ENCODE data around the gene CTXND1. TPM values are rescaled to one million over a fixed set of nuclear protein-coding genes. Genes with fewer than 3 reads are reported as not detected.

CTXND1 gene
- total RNA-seq, 4 donors from 2014 or later: 0.33 to 0.80 (median 0.56) TPM

DNA sequence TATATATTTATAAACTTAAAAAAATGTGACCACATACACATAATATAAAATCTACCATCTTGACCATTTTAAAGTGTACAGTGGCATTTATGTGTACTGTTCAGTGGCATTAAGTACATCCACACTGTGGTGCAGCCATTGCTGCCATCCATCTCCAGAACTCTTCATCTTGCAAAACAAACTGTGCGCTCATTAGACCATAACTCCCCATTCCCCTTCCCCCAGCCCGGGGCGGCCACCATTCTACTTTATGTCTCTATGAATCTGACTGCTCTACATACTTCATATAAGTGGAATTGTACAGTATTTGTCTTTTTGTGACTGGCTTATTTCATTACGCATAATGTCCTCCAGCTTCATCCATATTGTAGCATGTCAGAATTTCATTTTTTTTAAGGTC lies 47.8 kb downstream of the CTXND1 start:
- H3K4me1 ChIP-seq: no peaks in the 10 kb centered on the region
- TF ChIP-seq POLR2A (IDR thresholded peaks at IDR 0.05; ENCODE audit: low read depth) (no peak), EP300 (IDR thresholded peaks at IDR 0.05) (no peak), POLR2AphosphoS5 (IDR thresholded peaks at IDR 0.05) (no peak)
- TF ChIP-seq, protein P1, sequence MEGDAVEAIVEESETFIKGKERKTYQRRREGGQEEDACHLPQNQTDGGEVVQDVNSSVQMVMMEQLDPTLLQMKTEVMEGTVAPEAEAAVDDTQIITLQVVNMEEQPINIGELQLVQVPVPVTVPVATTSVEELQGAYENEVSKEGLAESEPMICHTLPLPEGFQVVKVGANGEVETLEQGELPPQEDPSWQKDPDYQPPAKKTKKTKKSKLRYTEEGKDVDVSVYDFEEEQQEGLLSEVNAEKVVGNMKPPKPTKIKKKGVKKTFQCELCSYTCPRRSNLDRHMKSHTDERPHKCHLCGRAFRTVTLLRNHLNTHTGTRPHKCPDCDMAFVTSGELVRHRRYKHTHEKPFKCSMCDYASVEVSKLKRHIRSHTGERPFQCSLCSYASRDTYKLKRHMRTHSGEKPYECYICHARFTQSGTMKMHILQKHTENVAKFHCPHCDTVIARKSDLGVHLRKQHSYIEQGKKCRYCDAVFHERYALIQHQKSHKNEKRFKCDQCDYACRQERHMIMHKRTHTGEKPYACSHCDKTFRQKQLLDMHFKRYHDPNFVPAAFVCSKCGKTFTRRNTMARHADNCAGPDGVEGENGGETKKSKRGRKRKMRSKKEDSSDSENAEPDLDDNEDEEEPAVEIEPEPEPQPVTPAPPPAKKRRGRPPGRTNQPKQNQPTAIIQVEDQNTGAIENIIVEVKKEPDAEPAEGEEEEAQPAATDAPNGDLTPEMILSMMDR (IDR thresholded peaks at IDR 0.05): no peak

GRCh38 chr15:80203361-80203885 lies 48.6 kb downstream of the CTXND1 start:
- no peaks in the 10 kb centered on the region for H3K36me3 ChIP-seq
- no peaks in the 10 kb centered on the region for H3K4me1 ChIP-seq
- 78% methylated on average over 10 of the region's 10 CpGs for WGBS
- H3K4me3 ChIP-seq: no peak overlapping the region
- peak; percentile 72 for DNase-seq (ENCODE audit: extremely low spot score)
- intact Hi-C loops (cut with DNase I): no loop called here
- TF ChIP-seq, protein P1 (IDR thresholded peaks at IDR 0.05): no peak
- TF ChIP-seq POLR2A (IDR thresholded peaks at IDR 0.05; ENCODE audit: low read depth) (no peak), EP300 (IDR thresholded peaks at IDR 0.05) (no peak), POLR2AphosphoS5 (IDR thresholded peaks at IDR 0.05) (no peak)
- H3K9me3 ChIP-seq: no peaks in the 10 kb centered on the region
- no peak overlapping the region for H3K27ac ChIP-seq (replicated peaks in 1 of 4)
- peaks cover 0 to 32% (median 0%) of the 10 kb centered on the region in 4 donors for H3K27me3 ChIP-seq

More for the DNA sequence above, 47.8 kb downstream of the CTXND1 start:
- WGBS: 93% methylated on average over 4 of the region's 4 CpGs
- intact Hi-C loops (cut with DNase I): no loop called here
- DNase-seq (ENCODE audit: extremely low spot score): peak; percentile 70
- no peak overlapping the region for H3K27ac ChIP-seq (replicated peaks in 1 of 4)
- peaks cover 0 to 37% (median 0%) of the 10 kb centered on the region in 4 donors for H3K27me3 ChIP-seq
- H3K4me3 ChIP-seq: no peak overlapping the region
- H3K36me3 ChIP-seq: no peaks in the 10 kb centered on the region
- no peaks in the 10 kb centered on the region for H3K9me3 ChIP-seq

- TF ChIP-seq POLR2AphosphoS5 (IDR thresholded peaks at IDR 0.05): no peak
- TF ChIP-seq, protein P1 (IDR thresholded peaks at IDR 0.05): no peak
- no peaks in the 10 kb centered on the region for H3K9me3 ChIP-seq
- WGBS: 47% methylated on average over 7 of the region's 9 CpGs
- intact Hi-C loops (cut with DNase I): no loop called here
- H3K27ac ChIP-seq (replicated peaks in 1 of 4): no peak overlapping the region
- no peak overlapping the region for H3K4me3 ChIP-seq
- peaks cover 0 to 30% (median 0%) of the 10 kb centered on the region in 4 donors for H3K27me3 ChIP-seq
- H3K4me1 ChIP-seq: no peaks in the 10 kb centered on the region
- peak; percentile 87 for DNase-seq (ENCODE audit: extremely low spot score)
- no peaks in the 10 kb centered on the region for H3K36me3 ChIP-seq
Observed at GRCh38 chr15:80202641-80203360, 49.2 kb downstream of the CTXND1 start.

DNA sequence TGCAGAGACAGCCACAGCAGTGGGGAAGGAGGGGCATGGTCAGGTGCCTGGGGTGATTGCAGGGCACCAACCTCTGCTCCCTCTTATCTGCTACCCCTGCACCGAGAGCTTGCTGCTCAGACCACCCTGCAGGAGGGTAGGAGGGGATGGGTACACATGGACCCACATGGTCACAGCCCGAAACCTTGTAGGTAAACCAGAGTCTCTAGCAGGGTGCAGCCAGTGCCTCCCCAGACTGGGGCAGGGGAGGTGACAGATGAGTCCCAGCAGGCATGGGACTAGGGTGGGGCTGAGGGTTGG lies 50.0 kb downstream of the CTXND1 start:
- Histone ChIP-seq H3K36me3 (no peaks in the 10 kb centered on the region), H3K27ac (replicated peaks in 1 of 4) (no peak overlapping the region), H3K27me3 (peaks cover 0 to 26% (median 0%) of the 10 kb centered on the region in 4 donors), H3K4me1 (no peaks in the 10 kb centered on the region), H3K9me3 (no peaks in the 10 kb centered on the region), H3K4me3 (no peak overlapping the region)
- no CpG with 5 or more reads among the region's 2 CpGs for WGBS
- DNase-seq (ENCODE audit: extremely low spot score): peak; percentile 21
- intact Hi-C loops (cut with DNase I): no loop called here
- no peak for TF ChIP-seq POLR2A (IDR thresholded peaks at IDR 0.05; ENCODE audit: low read depth)
- TF ChIP-seq, protein P1 (IDR thresholded peaks at IDR 0.05): no peak
- no peak for TF ChIP-seq POLR2AphosphoS5 (IDR thresholded peaks at IDR 0.05)
- TF ChIP-seq EP300 (IDR thresholded peaks at IDR 0.05): no peak

Measured in esophagus muscularis mucosa (tissue), 4 donors.